GM19193 (cell line): ENCODE measurements around the gene CASZ1.

Source experiments
- POLR2A ChIP-seq: IDR thresholded peaks from 4 replicates; pipeline ENCODE4 v1.6.1; 2011; ENCODE audit not compliant: insufficient read depth, insufficient read length; ENCODE audit errors: extremely low read depth

The CASZ1 gene

GRCh38 chr1:10714337-10715114 lies 81.9 kb downstream of the CASZ1 start:
- no peak for TF ChIP-seq POLR2A

- TF ChIP-seq POLR2A, result no peak
These were observed 82.8 kb downstream of the CASZ1 start for GRCh38 chr1:10713614-10714013.

GRCh38 chr1:10712568-10713362 lies 83.7 kb downstream of the CASZ1 start:
- no peak for TF ChIP-seq POLR2A

GRCh38 chr1:10710489-10710888 lies 86.0 kb downstream of the CASZ1 start:
- no peak for TF ChIP-seq POLR2A

GRCh38 chr1:10709646-10710045 lies 86.8 kb downstream of the CASZ1 start:
- no peak for TF ChIP-seq POLR2A

- no peak for TF ChIP-seq POLR2A
These were observed 87.3 kb downstream of the CASZ1 start for GRCh38 chr1:10709165-10709564.

GRCh38 chr1:10708757-10709156 lies 87.7 kb downstream of the CASZ1 start:
- no peak for TF ChIP-seq POLR2A

- TF ChIP-seq POLR2A, result no peak
These were observed 89.2 kb downstream of the CASZ1 start for GRCh38 chr1:10707208-10707607.

- no peak for TF ChIP-seq POLR2A
These were observed 90.0 kb downstream of the CASZ1 start for GRCh38 chr1:10706376-10706913.

GRCh38 chr1:10705953-10706352 lies 90.5 kb downstream of the CASZ1 start:
- no peak for TF ChIP-seq POLR2A

GRCh38 chr1:10704368-10704882 lies 92.0 kb downstream of the CASZ1 start:
- TF ChIP-seq POLR2A, result no peak

- no peak for TF ChIP-seq POLR2A
These were observed 92.7 kb downstream of the CASZ1 start for GRCh38 chr1:10703702-10704101.

GRCh38 chr1:10701145-10701544 lies 95.3 kb downstream of the CASZ1 start:
- TF ChIP-seq POLR2A, result no peak

GRCh38 chr1:10699470-10699835 lies 97.0 kb downstream of the CASZ1 start:
- no peak for TF ChIP-seq POLR2A

GRCh38 chr1:10698726-10699469 lies 97.5 kb downstream of the CASZ1 start:
- TF ChIP-seq POLR2A, result no peak
